Stimulated activated CD4-positive, alpha-beta T cell treated with anti-CD3 and anti-CD28 coated beads, TNF-alpha, amount 100 ng/mL, for 24 hours (primary cell): ENCODE measurements around the gene RBM25.
"Not testable (repeated sequence)": the region's sequence is repeated elsewhere in the genome, so short reads cannot be mapped to it uniquely, and the experiment has no call there.

Experiments
- DNase-seq, 3 experiments: peaks; one replicate each; pipeline ENCODE4 v3.0.0-alpha.2; 2020; ENCODE audit warnings: low read depth in 3 of 3

RBM25 gene

GRCh38 chr14:73168691-73169090 lies 110.4 kb downstream of the RBM25 start:
- DNase-seq = no peak

- DNase-seq = not testable (repeated sequence)
These were observed 111.5 kb downstream of the RBM25 start for GRCh38 chr14:73169855-73170254.

- DNase-seq = no peak
These were observed 112.4 kb downstream of the RBM25 start for GRCh38 chr14:73170686-73171085.

- DNase-seq = no peak
These were observed 114.2 kb downstream of the RBM25 start for GRCh38 chr14:73172500-73172899.

- no peak for DNase-seq
These were observed 114.9 kb downstream of the RBM25 start for GRCh38 chr14:73173092-73173735.
